HepG2 (cell line): ENCODE measurements around the gene CAMK2D. TPM values are rescaled to one million over a fixed set of nuclear protein-coding genes. Genes with fewer than 3 reads are reported as not detected.

Source experiments
- ATAC-seq: fragments of 200-7000 bp; cut with Tn5 transposase; 3 replicates; pipeline ENCODE4 v1.9.1; 2020; ENCODE audit warnings: mild to moderate bottlenecking, moderate library complexity
- BruUV-seq: library from RNA; stranded (reverse); fragments of 400-500 nt; replicated peaks from 2 replicates; lab custom pipeline; 2021; lab: Mats Ljungman, UMichigan
- CTCF ChIA-PET: fragments of 300-600 bp; formaldehyde crosslinking; extraction: SDS; loops from one replicate; lab custom pipeline; 2021; ENCODE audit warnings: low total read pairs, inconsistent platforms, low intra/inter-chr PET ratio; lab: Yijun Ruan, JAX
- POLR2A ChIA-PET: fragments of 350-600 bp; sonication (Branson Sonifier 250); formaldehyde crosslinking; loops from one replicate; lab custom pipeline; 2020; ENCODE audit warnings: antibody characterized with exemption, inconsistent platforms; lab: Yijun Ruan, JAX
- DNase-seq: peaks from one replicate; pipeline ENCODE4 v3.0.0-alpha.2; 2015; ENCODE audit warnings: low spot score
- FAIRE-seq: peaks from 3 replicates; lab custom pipeline; 2011; peaks lifted over from hg19 to GRCh38; lab: Jason Lieb, UNC
- H2AFZ ChIP-seq: one replicate; pipeline ENCODE4 v1.6.1; 2011; ENCODE audit warnings: low read length, inconsistent platforms
- H3K27ac ChIP-seq: fragments of 300-600 bp; 3 replicates; pipeline ENCODE4 v1.8.0; 2011; ENCODE audit warnings: mixed run types, mild to moderate bottlenecking, mixed read lengths, low read length, inconsistent platforms; ENCODE audit not compliant: insufficient read depth; ENCODE audit errors: extremely low read length
- H3K27me3 ChIP-seq, 2 experiments: fragments of 200-600 bp in 1 of 2; 2 replicates in 1 of 2; 3 replicates in 1 of 2; pipeline versions ENCODE4 v1.6.0 to v1.8.0; 2011; ENCODE audit warnings: low read length in 2 of 2, mild to moderate bottlenecking in 2 of 2, moderate library complexity in 2 of 2, inconsistent platforms in 1 of 2; ENCODE audit not compliant: insufficient read depth in 2 of 2, control insufficient read depth in 1 of 2
- H3K36me3 ChIP-seq, 2 experiments: fragments of 200-600 bp in 1 of 2; replicated peaks in 1 of 2; 2 replicates in 1 of 2; 3 replicates in 1 of 2; pipeline versions ENCODE4 v1.5.1 to v1.8.0; 2011; ENCODE audit warnings: low read length in 2 of 2, inconsistent platforms in 1 of 2; ENCODE audit not compliant: insufficient read depth in 2 of 2, control insufficient read depth in 1 of 2
- H3K4me1 ChIP-seq: 2 replicates; pipeline ENCODE4 v1.5.1; 2012; ENCODE audit warnings: low read length, inconsistent platforms; ENCODE audit not compliant: insufficient read depth
- H3K4me2 ChIP-seq: 2 replicates; pipeline ENCODE4 v1.6.0; 2011; ENCODE audit warnings: low read depth, low read length, inconsistent platforms
- H3K4me3 ChIP-seq, 3 experiments: fragments of 200-600 bp in 1 of 3; sonication (generic), shearing (Covaris generic) in 1 of 3; replicated peaks in 1 of 3; 2 replicates each; pipeline ENCODE4 v1.5.1; 2011 to 2016; ENCODE audit warnings: low read length in 3 of 3, inconsistent platforms in 2 of 3, low read depth in 2 of 3, mild to moderate bottlenecking in 2 of 3, control low read depth in 1 of 3, mixed read lengths in 1 of 3; ENCODE audit not compliant: insufficient read depth in 1 of 3
- H3K79me2 ChIP-seq: one replicate; pipeline ENCODE4 v1.6.1; 2011; ENCODE audit warnings: low read length, inconsistent platforms; ENCODE audit not compliant: insufficient read depth
- H3K9ac ChIP-seq: 2 replicates; pipeline ENCODE4 v1.6.0; 2011; ENCODE audit warnings: mild to moderate bottlenecking, low read depth, low read length, inconsistent platforms; ENCODE audit not compliant: insufficient read depth
- H3K9me3 ChIP-seq: 2 replicates; pipeline ENCODE4 v1.5.1; 2012; ENCODE audit warnings: mild to moderate bottlenecking, low read length
- H4K20me1 ChIP-seq: 2 replicates; pipeline ENCODE4 v1.6.0; 2011; ENCODE audit warnings: inconsistent platforms, mild to moderate bottlenecking, low read length, moderate library complexity; ENCODE audit not compliant: insufficient read depth
- CEBPG ChIP-seq: IDR thresholded peaks from 2 replicates; pipeline ENCODE4 v1.6.1; 2016
- TARDBP ChIP-seq: sonication (generic); formaldehyde crosslinking; IDR thresholded peaks from 2 replicates; pipeline ENCODE4 v1.8.0; 2022; ENCODE audit warnings: mild to moderate bottlenecking, missing genetic modification reagents
- XBP1 ChIP-seq: sonication (generic); formaldehyde crosslinking; IDR thresholded peaks from 2 replicates; pipeline ENCODE4 v1.5.0; 2020; ENCODE audit warnings: missing genetic modification reagents
- ZNF282 ChIP-seq: fragments of 450-650 bp; IDR thresholded peaks from 2 replicates; pipeline ENCODE4 v1.6.1; 2018; ENCODE audit not compliant: partially characterized antibody
- ZNF441 ChIP-seq: sonication (generic); formaldehyde crosslinking; IDR thresholded peaks from 2 replicates; pipeline ENCODE4 v1.7.0; 2021; ENCODE audit warnings: missing genetic modification reagents, borderline replicate concordance
- ZNF629 ChIP-seq: sonication (generic); formaldehyde crosslinking; conservative IDR thresholded peaks from 2 replicates; pipeline ENCODE4 v1.5.0; 2020; ENCODE audit warnings: missing genetic modification reagents
- WGBS: methylation state at CpG from one replicate; pipeline ENCODE4 v1.1.6; 2017; ENCODE audit warnings: low lambda C conversion rate; 5-methylcytosine and 5-hydroxymethylcytosine counted together
- in situ Hi-C: cut with HindIII; loops from 2 replicates; pipeline ENCODE4 v1.10.0; 2017; ENCODE audit warnings: low pct_unique_long_range_greater_than_20kb; ENCODE audit not compliant: extremely low pct_ligation_motif_present
- intact Hi-C: fragments of 100-400 bp; cut with micrococcal nuclease; formaldehyde crosslinking; loops from one replicate; pipeline ENCODE4 v1.10.0; 2022; ENCODE audit not compliant: unreplicated experiment
- polyA plus RNA-seq, 8 experiments: library from polyadenylated mRNA; depleted of rRNA in 3 of 8; stranded (reverse) in 7 of 8; unstranded in 1 of 8; fragments of >200 nt; fragmentation: Illumina TruSeq in 4 of 8; extraction: Trizol in 4 of 8; gene quantifications; 2 replicates each; pipeline versions ENCODE4 v1.2.1 to v1.2.3, GENCODE V29; 2011 to 2016; ENCODE audit warnings: low read depth in 4 of 8, missing spikeins in 1 of 8, mixed read lengths in 1 of 8; ENCODE audit not compliant: insufficient read depth in 1 of 8
- total RNA-seq, 5 experiments: library from RNA; depleted of rRNA; stranded (reverse); fragments of >200 nt; fragmentation: Illumina TruSeq; extraction: Trizol; gene quantifications; 2 replicates each; pipeline ENCODE4 v1.2.3, GENCODE V29; 2016; ENCODE audit warnings: low read depth in 1 of 5
- TF ChIP-seq, protein P1 (sequence below): IDR thresholded peaks from 2 replicates; pipeline ENCODE4 v1.6.1; 2016; ENCODE audit warnings: low read depth, borderline replicate concordance
- TF ChIP-seq, protein P2 (sequence below), 2 experiments: sonication (generic) in 1 of 2; formaldehyde crosslinking in 1 of 2; IDR thresholded peaks; 2 replicates each; pipeline versions ENCODE4 v1.4.0 to v1.6.1; 2018 to 2020; ENCODE audit warnings: missing genetic modification reagents in 2 of 2, borderline replicate concordance in 1 of 2, low read depth in 1 of 2, mild to moderate bottlenecking in 1 of 2, missing biosample characterization in 1 of 2
- TF ChIP-seq, protein P3 (sequence below): sonication (generic); formaldehyde crosslinking; IDR thresholded peaks from 2 replicates; pipeline ENCODE4 v1.5.1; 2020; ENCODE audit warnings: missing genetic modification reagents, mild to moderate bottlenecking, borderline replicate concordance
- TF ChIP-seq, protein P4 (sequence below): sonication (generic); formaldehyde crosslinking; IDR thresholded peaks from 2 replicates; pipeline ENCODE4 v1.4.0; 2020; ENCODE audit warnings: low read depth, missing genetic modification reagents

The CAMK2D gene
- total and polyA plus RNA-seq, 2 of the 13 experiments (the other 11 are each of a cell fraction or from before 2014, with no cell fraction given): 18.0 to 65.4 TPM

DNA sequence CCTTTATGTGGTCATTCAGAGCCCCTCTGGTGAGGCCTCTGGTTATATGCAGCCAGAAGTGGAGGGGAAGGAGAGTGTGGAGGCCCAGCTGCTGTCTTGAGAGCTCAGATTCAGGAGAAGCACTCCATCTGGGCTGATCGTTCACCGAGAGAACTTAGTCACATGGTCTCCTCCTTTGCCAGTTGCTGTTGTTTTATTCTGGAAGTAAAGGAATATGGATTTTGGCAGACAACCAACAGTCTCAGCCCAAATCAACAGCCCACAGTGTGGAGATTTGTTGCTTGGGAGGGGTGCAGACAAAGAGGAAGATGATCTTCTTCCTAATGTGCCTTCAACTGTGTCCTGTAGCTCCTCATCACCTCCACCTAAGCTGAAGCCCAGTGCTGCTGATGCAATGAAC lies 356.7 kb downstream of the CAMK2D start:
- H3K4me3 ChIP-seq: peak overlapping the region in 2 of 3 experiments; percentile 14 to 33; a peak in 2 of 6 replicates
- WGBS: 5% methylated on average over 2 of the region's 2 CpGs
- H3K79me2 ChIP-seq: no peaks in the 10 kb centered on the region
- FAIRE-seq (no peak), ATAC-seq (peak; percentile 47), DNase-seq (no peak)
- in situ Hi-C loops: no loop called here
- no TSS peak for BruUV-seq
- H3K4me1 ChIP-seq: peaks cover 50% of the 10 kb centered on the region
- H3K36me3 ChIP-seq: no peaks in the 10 kb centered on the region
- no peak for TF ChIP-seq ZNF629 (CRISPR knock-in tag)
- TF ChIP-seq, protein P1, sequence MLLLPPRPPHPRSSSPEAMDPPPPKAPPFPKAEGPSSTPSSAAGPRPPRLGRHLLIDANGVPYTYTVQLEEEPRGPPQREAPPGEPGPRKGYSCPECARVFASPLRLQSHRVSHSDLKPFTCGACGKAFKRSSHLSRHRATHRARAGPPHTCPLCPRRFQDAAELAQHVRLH (CRISPR knock-in tag): no peak
- no peak for TF ChIP-seq ZNF282
- TF ChIP-seq CEBPG (CRISPR knock-in tag): no peak
- 0 out of 2 replicates have a peak, but pooled peaks have one; percentile 7 for TF ChIP-seq TARDBP (CRISPR knock-in tag)
- TF ChIP-seq, protein P2, sequence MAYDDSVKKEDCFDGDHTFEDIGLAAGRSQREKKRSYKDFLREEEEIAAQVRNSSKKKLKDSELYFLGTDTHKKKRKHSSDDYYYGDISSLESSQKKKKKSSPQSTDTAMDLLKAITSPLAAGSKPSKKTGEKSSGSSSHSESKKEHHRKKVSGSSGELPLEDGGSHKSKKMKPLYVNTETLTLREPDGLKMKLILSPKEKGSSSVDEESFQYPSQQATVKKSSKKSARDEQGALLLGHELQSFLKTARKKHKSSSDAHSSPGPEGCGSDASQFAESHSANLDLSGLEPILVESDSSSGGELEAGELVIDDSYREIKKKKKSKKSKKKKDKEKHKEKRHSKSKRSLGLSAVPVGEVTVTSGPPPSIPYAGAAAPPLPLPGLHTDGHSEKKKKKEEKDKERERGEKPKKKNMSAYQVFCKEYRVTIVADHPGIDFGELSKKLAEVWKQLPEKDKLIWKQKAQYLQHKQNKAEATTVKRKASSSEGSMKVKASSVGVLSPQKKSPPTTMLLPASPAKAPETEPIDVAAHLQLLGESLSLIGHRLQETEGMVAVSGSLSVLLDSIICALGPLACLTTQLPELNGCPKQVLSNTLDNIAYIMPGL (CRISPR knock-in tag; IDR thresholded peaks at IDR 0.05; ENCODE audit: borderline replicate concordance in 1 of 2, low read depth in 1 of 2): 0 out of 4 replicates have a peak, but pooled peaks of 1 of the 2 experiments have one; percentile 5
- TF ChIP-seq XBP1 (CRISPR knock-in tag): no peak
- no peak for TF ChIP-seq ZNF441 (CRISPR knock-in tag)
- TF ChIP-seq, protein P3, sequence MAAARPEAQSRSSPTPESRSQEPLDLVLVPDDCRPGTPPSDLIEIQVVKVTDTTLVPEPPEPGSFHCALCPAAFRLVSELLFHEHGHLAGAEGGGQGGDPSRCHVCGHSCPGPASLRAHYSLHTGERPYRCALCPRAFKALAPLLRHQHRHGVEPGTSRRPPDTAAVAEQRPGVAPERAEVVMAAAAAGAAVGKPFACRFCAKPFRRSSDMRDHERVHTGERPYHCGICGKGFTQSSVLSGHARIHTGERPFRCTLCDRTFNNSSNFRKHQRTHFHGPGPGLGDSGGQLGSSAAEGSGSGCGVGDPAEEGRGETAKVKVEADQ: no peak
- TF ChIP-seq, protein P4, sequence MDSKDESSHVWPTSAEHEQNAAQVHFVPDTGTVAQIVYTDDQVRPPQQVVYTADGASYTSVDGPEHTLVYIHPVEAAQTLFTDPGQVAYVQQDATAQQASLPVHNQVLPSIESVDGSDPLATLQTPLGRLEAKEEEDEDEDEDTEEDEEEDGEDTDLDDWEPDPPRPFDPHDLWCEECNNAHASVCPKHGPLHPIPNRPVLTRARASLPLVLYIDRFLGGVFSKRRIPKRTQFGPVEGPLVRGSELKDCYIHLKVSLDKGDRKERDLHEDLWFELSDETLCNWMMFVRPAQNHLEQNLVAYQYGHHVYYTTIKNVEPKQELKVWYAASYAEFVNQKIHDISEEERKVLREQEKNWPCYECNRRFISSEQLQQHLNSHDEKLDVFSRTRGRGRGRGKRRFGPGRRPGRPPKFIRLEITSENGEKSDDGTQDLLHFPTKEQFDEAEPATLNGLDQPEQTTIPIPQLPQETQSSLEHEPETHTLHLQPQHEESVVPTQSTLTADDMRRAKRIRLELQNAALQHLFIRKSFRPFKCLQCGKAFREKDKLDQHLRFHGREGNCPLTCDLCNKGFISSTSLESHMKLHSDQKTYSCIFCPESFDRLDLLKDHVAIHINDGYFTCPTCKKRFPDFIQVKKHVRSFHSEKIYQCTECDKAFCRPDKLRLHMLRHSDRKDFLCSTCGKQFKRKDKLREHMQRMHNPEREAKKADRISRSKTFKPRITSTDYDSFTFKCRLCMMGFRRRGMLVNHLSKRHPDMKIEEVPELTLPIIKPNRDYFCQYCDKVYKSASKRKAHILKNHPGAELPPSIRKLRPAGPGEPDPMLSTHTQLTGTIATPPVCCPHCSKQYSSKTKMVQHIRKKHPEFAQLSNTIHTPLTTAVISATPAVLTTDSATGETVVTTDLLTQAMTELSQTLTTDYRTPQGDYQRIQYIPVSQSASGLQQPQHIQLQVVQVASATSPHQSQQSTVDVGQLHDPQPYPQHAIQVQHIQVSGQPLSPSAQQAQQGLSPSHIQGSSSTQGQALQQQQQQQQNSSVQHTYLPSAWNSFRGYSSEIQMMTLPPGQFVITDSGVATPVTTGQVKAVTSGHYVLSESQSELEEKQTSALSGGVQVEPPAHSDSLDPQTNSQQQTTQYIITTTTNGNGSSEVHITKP (CRISPR knock-in tag): no peak
- no peaks in the 10 kb centered on the region for H3K9me3 ChIP-seq
- no peaks in the 10 kb centered on the region for H3K27me3 ChIP-seq
- H4K20me1 ChIP-seq: no peaks in the 10 kb centered on the region
- H3K4me2 ChIP-seq: peak overlapping the region; percentile 65
- intact Hi-C loops: loop anchor here (2.0 kb wide), 1 partner anchor 356 kb away; the partner anchor contains the start of gene CAMK2D
- ChIA-PET POLR2A (interaction anchor here (0.7 to 1.1 kb wide), 2 partner anchors 25 to 29 kb away, joined by 3 read pairs; no protein-coding TSS in a partner anchor), CTCF (no interaction called here)
- peak overlapping the region; percentile 64 for H3K27ac ChIP-seq
- H2AFZ ChIP-seq: no peak overlapping the region
- H3K9ac ChIP-seq: no peak overlapping the region
